SH-SY5Y (cell line): Measurements from ENCODE around the gene KIRREL1.

Experiments used
- GATA2 ChIP-seq: IDR thresholded peaks from 2 replicates; pipeline ENCODE4 v1.6.1; 2011; ENCODE audit warnings: mild to moderate bottlenecking, low read depth, low read length
- GATA3 ChIP-seq: IDR thresholded peaks from 2 replicates; pipeline ENCODE4 v1.6.1; 2011; ENCODE audit warnings: low read depth, mild to moderate bottlenecking, low read length, moderate library complexity

KIRREL1 gene

DNA sequence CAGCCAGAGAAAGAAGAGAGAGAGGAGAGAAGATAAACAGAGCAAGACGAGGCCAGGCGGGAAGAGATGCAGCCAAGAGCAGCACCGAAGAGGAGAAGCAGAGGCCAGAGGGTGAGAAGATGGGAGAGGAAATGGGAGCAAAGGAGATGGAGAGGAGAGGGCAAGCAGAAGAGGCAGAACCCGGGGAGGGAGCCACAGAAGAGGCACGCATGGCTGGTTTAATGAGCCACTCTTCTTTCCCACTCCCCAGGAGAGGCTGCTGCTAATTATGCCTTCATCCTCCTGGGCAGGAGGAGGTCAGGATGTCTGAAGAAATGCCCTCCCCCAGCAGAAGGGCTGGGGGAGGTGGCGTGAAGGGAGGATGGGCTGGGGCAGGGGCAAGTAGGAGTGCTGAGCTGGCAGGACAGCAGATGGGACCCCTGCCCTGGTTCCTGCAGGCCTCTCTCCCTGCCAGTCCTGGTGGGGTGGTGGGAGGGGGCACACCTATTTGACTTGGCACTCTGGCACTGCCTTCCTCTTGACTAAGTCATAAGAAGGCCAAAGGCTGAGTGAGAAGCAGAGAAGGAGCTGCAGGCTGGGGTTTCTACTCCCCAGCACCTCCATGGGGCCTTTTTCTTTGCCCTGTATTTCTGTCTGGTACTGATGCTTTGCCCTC is 32.3 kb downstream of the KIRREL1 start:
- TF ChIP-seq GATA2 (no peak), GATA3 (no peak)

- TF ChIP-seq GATA3 = no peak
- TF ChIP-seq GATA2 = no peak
These were observed 33.2 kb downstream of the KIRREL1 start for GRCh38 chr1:158026651-158027050.

DNA sequence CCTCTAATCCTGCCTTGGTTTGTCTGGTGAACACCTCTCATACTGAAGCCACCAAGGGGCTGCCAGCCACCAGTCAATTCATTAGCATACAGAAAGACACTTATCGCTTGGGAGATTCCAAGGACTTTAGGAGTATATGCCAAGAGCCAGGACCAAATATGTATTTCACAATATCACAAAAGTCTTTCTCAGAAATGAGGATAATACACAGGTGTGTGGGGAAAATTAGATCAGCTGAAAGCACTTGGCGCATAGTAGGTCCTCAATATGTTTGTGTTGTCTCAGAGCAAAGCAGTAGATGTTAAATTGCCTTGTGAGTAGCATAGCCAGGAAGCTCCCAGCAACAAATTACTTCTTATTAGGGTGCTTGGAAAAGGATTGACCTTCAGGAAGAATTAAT is 34.1 kb downstream of the KIRREL1 start:
- TF ChIP-seq GATA3 = no peak
- no peak for TF ChIP-seq GATA2

DNA sequence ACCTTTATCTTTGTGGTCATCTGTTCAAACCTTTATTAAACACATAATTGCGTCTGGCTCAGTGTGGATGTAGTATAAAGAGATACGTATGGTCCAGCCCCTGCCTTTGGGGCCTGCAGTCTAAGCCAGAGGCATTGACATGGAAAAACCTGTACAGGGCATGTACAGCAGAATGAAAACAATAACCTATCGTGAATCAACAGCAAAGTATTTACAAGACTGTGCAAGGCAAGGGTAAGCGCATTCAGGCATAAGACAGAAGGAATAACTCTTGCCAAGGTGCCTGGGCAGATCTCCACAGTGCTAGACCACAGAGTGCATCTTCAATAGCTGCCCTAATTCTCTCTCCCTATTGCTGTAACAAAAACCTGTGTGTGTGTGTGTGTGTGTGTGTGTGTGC is 35.5 kb downstream of the KIRREL1 start:
- no peak for TF ChIP-seq GATA2
- no peak for TF ChIP-seq GATA3

GRCh38 chr1:158035014-158035413 is 41.6 kb downstream of the KIRREL1 start:
- no peak for TF ChIP-seq GATA2
- no peak for TF ChIP-seq GATA3

- TF ChIP-seq GATA2 = no peak
- no peak for TF ChIP-seq GATA3
These were observed 42.6 kb downstream of the KIRREL1 start for GRCh38 chr1:158035976-158036583.

DNA sequence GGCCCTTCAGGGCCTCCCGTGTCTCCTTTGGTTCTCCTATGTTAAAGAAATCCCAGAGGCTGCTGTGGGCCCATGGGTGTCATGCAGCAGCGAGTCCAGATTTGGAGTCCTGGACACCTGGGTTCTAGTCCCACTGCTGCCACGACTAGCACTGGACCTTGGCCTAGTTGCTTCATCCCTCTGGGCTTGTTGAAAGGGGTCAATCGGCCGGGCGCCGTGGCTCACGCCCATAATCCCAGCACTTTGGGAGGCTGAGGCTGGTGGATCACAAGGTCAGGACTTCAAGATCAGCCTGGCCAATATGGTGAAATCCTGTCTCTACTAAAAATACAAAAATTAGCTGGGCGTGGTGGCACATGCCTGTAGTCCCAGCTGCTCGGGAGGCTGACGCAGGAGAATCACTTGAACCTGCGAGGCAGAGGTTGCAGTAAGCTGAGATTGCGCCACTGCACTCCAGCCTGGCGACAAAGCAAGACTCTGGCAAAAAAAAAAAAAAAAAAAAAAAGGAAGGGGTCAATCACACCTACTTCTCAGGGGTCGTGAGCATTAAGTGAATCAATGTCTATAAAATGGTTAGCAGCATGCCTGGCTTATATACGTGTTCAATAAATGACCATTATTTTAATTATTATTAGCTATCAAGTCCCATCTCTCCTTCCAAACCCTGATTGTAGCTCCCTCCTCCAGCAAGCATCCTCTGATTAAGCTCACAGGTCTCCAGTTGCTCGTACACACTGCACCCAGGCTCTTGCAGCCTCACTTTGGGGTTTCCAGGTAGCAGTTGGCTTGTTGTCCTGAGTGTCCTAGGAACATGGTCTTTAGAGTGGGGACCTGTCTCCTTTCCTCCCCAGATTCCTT is 43.8 kb downstream of the KIRREL1 start:
- TF ChIP-seq GATA3 = no peak
- no peak for TF ChIP-seq GATA2

DNA sequence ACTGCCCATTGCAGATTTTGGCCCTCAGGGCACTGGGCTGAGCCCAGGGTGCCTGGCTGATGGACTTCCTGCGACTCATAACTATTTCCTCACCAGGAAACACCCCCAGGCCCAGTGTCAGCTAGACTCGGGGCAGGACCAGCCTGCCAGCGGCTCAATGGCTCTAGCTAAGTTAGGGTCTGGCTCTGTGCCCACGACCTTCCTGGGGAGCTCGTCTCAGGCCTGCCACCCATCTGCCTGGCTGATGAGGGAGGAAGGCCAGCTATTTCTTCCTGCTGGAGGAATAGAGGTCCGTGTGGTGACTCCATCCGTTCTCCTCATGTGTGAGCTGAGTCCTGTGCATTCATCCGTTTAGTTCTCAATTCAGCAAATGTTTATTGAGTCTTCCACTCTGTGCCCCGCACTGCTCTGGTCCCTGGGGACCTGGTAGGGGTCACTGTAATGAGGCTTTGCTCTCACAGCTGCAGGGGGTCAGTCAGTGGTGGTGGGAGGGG is 44.5 kb downstream of the KIRREL1 start:
- TF ChIP-seq GATA2 (no peak), GATA3 (no peak)

GRCh38 chr1:158038793-158039192 is 45.3 kb downstream of the KIRREL1 start:
- TF ChIP-seq GATA3 = no peak
- no peak for TF ChIP-seq GATA2

DNA sequence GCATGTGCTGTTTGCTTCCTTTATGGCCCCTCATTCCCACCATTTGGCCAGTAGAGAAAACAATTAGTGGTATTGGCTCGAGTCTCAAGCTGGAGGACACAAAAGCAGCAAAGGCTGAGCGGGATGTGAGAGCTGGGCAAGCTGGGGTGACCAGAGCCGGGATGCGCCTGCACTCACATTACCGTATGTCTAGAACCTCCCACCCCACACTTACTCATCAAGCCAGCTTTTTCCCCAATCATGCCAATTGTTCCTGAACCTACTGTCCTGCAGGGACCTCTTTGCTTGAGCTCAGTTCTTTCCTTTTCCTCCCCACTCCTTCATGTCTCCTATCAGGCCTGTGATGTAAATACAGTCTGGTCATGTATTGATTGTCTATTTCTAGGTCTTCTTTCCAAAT is 45.9 kb downstream of the KIRREL1 start:
- TF ChIP-seq GATA3 (no peak), GATA2 (no peak)

- TF ChIP-seq GATA2 (no peak), GATA3 (no peak)
These were observed 46.9 kb downstream of the KIRREL1 start for GRCh38 chr1:158040323-158040722.

GRCh38 chr1:158043232-158043631 is 49.8 kb downstream of the KIRREL1 start:
- TF ChIP-seq GATA3 (no peak), GATA2 (no peak)

GRCh38 chr1:158045639-158046038 is 52.2 kb downstream of the KIRREL1 start:
- TF ChIP-seq GATA2 (no peak), GATA3 (no peak)

GRCh38 chr1:158046715-158047510 is 53.5 kb downstream of the KIRREL1 start:
- TF ChIP-seq GATA3 = no peak
